GM18873 (cell line): ENCODE data around the gene NUAK1.

ENCODE experiments used
- ATAC-seq: cut with Tn5 transposase; IDR thresholded peaks from one replicate; pipeline ENCODE4 v1.9.1; 2021; ENCODE audit warnings: mild to moderate bottlenecking, moderate library complexity, moderate number of reproducible peaks; ENCODE audit not compliant: unreplicated experiment, low FRiP score

NUAK1 gene

DNA sequence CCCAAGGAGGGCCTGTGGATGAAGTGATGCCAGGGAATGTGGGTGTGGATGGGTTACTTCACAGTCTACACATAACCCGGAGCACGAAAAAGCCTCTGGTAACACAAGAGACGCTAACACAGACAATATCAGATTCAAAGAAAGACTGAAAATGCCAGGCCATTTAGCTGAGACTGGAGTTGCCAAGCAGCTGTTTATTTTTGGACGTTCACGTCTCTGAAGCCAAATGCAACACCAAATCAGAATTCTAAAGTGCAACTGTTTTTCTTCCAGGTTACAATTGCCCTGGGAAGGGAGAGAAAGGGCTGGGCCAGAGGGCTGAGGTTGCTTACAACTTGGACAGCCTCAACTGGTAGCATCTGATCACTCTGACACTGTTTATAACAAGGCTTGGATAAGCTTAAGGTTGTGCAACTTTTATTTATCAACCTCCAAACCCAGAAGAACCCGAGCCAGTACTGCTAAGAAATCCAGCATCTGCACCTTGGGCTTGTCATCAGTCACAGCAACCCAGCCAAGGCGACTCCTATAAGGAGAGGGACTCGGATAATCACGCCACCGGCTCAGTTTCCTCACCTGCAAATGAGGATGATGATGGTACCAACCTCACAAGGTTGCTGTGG, 24.8 kb downstream of the NUAK1 start:
- no peak for ATAC-seq

DNA sequence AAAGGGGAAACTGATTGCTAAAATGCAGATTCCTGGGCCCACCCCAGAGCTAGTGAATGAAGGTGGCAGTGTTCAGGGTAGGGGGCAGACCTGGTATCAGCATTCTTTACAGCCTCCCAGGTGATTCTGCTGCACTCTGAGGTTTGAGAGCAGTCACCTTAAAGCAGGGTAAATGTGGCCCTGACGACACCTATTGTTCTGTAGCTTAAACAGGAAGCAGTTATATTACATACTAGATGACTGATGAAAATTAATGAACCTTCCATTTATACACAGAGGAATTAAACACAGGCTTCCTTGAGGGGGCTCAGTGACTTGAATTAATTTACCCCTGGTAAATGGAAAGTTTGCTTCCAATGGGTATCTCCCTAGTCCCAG, 25.3 kb downstream of the NUAK1 start:
- ATAC-seq, result no peak

DNA sequence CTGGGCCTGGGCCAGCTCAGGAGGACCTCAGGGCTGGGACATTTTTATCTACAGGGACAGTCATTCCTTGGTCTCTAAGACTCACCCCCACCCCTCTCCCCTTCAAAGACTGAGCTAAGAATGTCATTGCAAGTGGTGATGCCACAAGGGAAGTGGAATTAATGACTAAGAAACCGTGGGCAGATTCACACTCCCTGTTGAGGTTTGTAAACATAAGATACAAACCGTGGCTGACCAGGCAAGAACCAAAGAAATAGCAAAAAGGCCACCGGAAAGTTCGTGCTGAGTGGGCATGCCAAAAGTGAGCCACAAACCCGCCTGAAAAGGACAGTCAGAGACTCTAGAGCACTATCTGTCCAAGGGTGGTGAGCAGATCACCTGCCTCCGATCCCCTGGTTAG, 25.7 kb downstream of the NUAK1 start:
- no peak for ATAC-seq

DNA sequence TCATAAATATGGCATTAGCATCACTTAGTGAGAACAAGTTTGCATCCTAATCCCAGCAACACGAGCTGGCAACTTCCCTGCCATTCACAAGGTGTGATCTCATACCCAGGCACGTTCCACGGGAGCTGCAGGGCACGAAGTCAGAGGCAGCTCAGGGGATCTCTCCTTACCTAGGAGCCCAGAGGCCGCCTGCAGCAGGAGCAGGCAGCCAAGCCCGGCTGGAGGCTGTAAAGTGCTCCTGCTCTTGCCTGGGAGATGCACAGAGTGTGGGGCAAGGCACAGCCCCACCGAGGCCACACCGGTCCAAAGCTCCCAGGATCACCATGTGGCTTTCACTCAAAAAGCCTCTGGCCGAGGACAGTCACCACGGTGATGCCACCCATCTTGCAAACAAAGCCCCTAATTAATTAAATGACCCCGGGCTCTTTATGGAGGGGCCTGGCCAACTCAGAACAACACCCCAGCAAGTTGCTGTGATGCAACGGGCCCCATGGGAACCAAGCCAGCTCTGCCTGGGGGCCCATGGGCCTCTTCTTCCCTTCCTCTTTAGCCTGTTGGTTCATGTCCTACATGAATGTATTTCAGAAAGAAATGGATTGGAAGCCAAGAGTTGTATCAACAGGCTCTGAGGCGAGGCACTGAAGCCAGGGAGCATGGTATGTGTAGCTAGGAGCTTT, 26.5 kb downstream of the NUAK1 start:
- no peak for ATAC-seq

DNA sequence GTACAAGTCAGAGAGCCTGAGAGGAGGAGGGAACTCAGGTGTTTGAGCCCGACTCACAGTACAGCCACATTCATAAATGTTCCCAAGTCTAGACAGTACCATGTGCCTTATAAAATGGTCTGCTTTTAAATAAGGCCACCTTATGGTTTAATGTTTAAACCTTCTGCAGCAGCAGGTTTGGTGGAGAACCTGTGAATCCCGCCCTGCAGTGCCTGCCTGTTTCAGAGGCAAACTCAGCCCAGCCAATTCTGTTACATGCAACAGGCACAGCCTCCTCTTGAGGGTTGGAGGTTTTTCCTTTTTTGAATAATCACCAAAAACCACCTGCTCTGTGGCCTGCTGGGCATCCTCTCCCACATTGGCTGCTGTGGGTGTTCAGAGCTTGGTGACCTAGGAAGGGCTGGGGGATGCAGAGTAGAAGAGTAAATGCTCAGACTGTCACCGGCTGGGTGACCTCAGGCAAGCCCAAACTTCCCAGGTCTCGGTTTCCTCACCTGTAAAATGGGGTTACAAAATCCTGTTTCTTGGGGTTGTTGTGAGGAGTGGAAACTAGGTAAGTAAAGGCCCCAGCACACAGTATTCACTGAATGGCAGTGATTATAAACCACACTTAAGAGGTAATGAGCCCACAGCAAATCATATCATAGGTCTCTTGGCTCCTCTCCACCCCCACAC, 28.0 kb downstream of the NUAK1 start:
- ATAC-seq, result no peak

DNA sequence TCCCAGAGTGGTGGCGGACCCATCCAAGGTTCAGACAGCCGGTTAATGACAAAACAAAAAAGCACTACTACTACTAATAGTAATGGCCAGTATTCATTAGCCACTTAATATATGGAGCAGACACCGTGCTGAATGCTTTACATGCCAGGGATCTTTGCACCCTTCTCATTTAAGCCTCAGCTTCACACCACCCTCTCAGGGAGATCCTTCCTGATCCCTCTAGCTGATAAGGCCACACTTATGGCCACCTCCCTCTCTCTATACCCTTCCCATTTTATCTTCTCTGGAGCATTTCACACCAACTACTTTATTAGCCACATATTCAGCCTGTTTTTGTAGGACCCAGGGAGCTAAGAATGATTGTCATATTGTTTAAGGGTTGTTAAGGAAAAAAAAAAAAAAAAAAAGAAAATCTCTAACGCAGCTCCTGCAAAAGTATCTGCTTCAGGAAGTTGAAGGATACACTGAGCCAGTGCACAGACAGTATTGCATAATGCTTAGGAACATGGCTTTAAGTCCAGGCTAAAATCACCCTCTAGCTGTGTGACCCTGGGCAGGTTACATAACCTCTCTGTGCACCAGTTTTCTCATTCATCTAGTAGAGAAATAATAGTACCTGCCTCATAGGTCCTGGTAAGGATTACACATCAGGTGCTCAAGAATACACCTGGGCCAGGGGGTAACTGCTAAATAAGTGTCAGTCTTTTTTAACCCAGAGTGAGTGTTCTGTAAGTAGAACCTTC, 29.4 kb downstream of the NUAK1 start:
- no peak for ATAC-seq

DNA sequence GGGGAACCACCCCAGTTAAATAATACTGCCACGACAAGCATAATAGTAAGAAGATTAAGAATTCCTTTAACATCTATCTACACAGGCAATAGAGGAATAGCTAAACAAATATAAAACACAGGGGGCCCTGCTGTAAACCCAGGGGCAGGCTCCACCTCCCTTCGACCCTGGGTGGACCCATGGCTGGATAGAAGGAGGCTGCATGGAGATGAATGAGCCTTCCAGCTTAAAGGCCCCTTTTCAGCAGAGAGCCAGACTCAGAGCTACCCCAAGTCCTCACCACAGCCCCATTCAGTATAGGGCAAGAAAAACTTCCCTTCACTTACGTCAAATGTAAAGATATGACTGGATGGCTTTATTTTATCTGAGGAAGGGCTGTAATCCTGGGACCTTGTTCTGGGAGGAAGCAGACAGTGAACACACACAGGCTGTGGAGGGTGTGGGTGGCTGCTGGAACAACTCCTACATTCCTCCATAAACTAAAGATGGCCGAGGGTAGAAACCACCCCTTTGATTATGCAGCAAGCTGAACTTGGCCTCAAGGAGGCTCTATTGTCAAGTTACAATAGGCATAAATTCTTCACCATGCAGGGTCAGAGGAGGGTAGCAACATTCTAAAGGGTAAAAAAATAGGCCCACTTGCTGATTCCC, 30.4 kb downstream of the NUAK1 start:
- no peak for ATAC-seq

DNA sequence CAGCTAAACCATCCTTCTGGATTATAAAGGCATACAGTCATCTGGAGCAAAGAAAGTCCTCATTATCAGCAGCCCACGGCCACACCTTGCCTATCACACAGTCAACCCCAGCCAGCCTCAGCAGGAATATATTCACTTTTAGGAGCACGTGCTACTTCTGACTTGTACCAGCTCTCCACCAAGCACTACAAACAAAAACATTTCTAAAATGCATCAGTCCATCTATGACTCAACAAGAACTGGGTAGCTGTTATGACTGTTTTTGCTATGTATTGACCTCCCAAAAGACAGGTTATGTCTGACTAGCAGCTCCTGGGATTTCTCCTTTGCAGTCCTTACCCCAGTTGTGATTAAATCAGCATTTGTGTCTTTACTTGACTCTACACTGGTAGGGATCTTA, 31.2 kb downstream of the NUAK1 start:
- no peak for ATAC-seq

DNA sequence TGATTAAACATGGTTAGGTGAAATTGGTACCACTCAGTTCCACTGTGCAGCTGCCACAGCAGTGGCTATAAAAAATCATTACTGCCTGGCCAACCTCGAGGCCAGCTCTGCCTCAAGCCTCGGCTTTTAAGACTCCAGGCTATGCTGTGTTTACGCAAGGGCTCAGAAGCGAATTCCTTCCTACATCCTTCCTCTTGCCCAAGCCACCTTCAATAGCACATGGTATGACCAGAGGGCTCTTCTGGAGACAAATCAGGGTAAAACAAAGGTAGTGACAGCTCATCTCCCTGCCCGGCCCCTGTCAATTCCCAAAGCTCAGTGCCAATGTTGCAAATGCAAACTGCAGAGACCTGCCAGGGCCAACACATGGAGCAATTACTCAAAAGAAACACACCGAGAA, 31.9 kb downstream of the NUAK1 start:
- ATAC-seq, result no peak

DNA sequence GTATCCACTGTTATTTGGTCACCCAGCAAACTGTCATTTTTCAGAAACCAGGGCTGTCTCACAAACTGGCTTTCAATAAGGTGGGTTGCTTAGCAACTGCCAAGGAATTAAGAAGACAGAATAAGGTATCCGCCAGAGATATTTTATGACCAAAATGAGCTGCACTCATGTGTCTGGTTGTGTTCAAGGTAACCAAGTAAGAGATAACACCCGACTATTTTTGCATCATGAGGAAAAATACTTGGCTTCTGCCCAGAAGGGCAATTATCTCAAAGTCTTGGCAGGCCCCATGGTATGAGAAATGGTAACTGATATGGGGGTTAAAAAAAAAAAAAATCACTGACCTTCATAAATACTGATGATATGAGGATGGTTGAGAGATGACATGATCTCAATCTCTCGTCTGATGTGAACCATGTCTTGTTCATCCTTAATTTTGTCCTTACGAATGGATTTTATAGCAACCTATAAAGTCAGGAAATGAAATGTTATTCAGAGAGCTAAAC, 32.6 kb downstream of the NUAK1 start:
- ATAC-seq, result no peak

DNA sequence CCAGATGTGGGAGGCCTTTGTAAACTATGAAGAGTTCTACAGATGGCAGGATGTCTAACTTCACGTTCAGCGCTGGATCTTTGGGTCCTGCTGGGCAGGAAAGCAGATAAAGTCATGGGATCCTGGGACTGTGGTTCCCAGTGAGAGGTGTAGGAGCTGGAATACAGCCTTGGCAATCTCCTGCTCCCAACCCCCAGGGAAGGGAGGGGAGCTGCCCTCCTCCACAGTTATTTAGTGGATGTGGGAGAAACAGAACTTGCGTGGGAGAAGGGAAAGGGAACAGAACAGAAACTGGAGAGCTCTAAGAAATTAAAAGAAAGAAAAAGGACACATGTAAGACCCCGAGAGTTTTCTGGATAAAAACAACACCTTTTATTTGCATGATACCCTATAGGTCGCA, 37.0 kb downstream of the NUAK1 start:
- no peak for ATAC-seq

DNA sequence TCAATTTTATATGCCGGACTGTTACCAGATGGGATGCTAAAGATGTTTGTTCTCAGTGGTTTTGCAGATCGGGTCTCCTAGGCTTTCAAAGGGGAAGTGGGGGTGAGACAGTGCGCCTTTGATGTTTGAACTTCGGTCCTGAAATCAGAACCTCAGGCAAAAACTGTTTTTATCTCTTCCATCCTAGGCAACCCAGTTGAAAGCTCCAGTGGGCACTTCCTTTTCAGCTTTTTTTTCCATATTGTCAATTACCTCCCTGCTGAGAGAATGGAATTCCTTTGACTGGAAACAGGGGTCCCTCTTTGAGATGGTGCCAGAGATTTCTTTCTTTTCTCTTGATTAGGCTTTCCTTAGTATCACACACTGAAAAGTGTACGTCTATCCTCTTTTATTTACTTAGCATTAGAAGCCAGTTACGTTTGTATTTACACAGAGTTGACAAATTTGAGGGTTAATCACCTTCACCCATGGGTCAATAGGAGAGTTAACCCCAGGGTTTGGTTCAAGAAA, 40.0 kb downstream of the NUAK1 start:
- ATAC-seq, result no peak

DNA sequence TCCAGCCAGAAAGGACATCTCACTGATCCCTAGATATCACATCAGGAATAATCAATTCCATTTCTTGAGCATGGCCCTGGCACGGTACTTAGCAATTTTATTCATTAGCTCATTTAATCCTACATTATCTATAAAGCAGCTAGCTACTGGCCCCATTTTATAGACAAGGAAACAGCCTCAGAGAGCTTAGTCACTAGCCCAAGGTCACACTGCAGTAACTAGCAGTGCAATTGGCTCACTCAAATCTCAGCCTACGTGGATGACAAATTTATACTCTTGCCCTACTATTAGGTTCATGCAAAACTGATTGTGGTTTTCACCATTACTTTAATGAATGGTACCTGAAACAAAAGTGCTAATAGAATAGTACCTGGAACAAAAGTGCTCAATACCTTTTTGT, 41.7 kb downstream of the NUAK1 start:
- no peak for ATAC-seq

DNA sequence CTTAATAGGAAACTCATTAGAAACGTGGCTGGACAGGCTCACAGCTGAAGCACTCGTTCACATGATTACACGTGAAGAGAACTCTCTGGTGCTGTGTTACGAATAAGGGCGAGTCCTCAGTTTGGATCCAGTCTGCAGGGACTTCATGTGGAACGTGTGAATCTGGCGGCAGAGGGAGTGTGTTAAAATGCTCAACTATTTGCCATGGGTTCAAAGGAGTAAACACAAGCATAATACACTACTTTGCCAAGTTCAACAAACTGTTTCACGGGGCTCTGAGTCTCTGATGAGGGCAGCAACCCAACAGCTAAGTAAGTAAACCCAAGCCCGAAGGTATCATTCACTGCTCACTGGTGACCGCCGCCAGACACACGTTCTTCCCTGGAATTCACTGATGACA, 42.4 kb downstream of the NUAK1 start:
- ATAC-seq, result no peak

DNA sequence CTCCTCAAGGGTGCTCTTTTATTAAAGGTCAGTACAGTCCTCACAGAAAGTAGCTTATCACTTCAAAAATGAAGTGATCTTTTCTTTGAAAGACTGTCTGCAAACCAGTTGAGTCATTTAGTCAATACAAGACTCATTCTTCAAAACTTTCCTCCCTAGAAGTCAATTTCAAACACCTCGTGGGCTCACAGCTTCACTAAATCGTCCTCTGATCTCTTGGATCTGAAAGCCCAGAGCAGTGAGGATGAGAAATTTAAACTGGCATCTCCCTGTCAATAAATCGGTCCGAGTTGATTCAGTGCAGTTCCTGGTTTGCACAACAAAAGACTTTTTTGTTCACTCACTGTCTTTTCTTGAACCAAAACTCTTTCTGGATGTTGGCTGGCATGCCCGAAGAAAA, 44.5 kb downstream of the NUAK1 start:
- ATAC-seq, result no peak

DNA sequence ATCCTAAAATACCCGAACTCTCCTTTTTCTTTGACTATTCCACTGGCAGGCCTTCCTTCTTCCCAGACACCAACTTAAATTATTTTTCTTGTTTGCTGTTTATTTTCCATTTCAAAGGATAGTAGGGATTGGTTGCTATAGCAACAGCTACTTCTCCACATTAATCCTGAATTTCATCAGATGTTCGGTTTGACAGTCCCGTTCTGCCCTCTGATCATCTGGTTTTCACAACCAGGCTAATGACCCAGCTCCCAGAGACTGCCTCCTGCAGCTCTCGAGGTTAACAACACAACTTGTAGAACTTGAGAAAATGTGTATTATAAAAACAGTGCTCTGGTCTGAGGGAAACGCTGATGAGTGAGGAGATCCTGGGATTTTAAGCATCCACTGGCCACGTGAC, 45.5 kb downstream of the NUAK1 start:
- no peak for ATAC-seq

DNA sequence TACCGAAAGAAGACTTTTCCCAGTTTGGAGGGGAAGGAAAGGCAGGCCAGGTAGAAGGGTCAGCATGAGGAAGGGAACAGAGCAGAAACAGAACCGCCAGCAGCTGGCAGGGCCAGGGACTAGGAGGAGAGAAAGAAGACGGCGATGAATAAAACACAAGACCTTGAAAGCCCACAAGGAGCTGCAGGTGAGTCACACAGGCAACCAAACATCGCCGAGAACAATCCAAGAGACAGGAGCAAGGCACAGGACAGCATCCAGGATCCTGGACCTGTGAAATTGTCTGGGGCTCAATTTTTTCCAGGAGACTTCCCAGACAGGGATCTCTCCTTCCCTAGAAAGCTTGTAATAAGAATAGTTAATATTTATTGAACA, 47.3 kb downstream of the NUAK1 start:
- ATAC-seq, result no peak

DNA sequence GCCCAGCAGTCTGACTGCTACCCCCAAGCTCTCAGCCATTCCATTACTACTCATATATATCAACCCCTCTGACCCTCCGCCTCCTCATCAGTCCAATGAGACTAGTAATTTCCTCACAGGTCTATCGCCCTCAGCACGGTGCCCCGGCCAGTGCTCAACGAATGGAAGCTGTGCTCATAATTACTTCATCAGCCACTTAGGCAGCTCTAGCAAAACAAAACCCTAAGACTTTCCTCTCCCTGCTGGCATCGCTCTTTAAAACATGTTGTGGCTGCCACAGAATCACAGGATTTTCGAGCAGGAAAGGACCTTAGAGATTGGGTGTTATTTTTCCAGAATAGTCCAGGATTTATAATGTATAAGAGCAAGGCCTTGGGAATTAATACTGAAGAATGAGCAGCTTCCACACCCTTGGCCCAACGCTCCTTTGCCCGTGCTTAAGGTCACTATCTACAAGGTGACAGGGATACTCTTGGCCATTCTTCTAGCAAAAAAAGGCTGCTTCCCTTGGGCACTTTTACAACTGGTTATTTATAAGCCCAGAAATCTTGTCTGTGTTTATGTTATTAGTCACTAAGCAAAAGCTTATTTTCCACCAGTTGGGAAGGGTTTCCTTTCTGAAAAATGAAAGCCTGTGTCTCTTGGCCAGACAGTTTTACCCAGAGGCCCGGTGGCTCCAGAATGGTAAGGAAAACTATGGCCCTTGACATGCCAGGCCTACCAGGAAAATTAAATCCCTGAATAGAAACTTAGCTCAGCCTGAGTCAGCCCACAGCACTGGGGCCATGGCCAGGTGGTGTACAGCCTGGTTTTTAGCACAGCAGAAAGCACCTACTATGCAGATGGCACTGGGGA, 47.9 kb downstream of the NUAK1 start:
- ATAC-seq, result no peak

DNA sequence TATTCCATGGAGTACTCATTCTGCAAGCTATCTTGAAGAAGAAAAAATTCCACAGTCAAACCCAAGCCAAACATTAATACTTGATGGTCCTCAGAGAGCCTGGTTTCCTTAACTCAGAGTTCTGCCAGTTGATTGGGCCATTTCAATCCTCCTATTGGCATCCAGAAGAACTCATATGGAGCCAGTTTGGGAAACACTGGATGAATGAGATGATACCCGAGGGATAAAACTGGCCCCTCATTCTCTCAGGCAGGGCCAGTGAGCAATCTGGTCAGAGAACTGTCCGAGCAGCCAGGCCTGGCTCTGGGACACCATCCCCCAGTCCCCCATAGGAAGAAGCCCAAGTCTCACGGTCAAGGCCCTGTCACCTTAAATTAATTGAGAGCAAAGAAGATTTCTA, 48.8 kb downstream of the NUAK1 start:
- no peak for ATAC-seq
